ENCODE measurements around the gene DNMBP.
"Not testable (repeated sequence)": the region's sequence is repeated elsewhere in the genome, so short reads cannot be mapped to it uniquely, and the experiment has no call there.

DNMBP gene

GRCh38 chr10:99984211-99985034 lies 25.3 kb downstream of the DNMBP start:
- DNase-seq (ENCODE audit: low read depth) = peak; percentile 55

- peak; percentile 96 for DNase-seq (ENCODE audit: low read depth)
Measured at GRCh38 chr10:99983280-99983988, 26.3 kb downstream of the DNMBP start.

GRCh38 chr10:99982728-99983127 lies 27.0 kb downstream of the DNMBP start:
- no peak for DNase-seq (ENCODE audit: low read depth)

- DNase-seq (ENCODE audit: low read depth) = no peak
Measured at GRCh38 chr10:99981581-99982199, 28.1 kb downstream of the DNMBP start.

- DNase-seq (ENCODE audit: low read depth) = no peak
Measured at GRCh38 chr10:99979066-99979685, 30.6 kb downstream of the DNMBP start.

GRCh38 chr10:99977916-99978315 lies 31.8 kb downstream of the DNMBP start:
- no peak for DNase-seq (ENCODE audit: low read depth)

GRCh38 chr10:99976886-99977665 lies 32.7 kb downstream of the DNMBP start:
- DNase-seq (ENCODE audit: low read depth) = peak; percentile 92

- peak; percentile 86 for DNase-seq (ENCODE audit: low read depth)
Measured at GRCh38 chr10:99975942-99976809, 33.6 kb downstream of the DNMBP start.

- DNase-seq (ENCODE audit: low read depth) = no peak
Measured at GRCh38 chr10:99975106-99975829, 34.5 kb downstream of the DNMBP start.

GRCh38 chr10:99973190-99973589 lies 36.6 kb downstream of the DNMBP start:
- DNase-seq (ENCODE audit: low read depth) = no peak

GRCh38 chr10:99967961-99968360 lies 41.8 kb downstream of the DNMBP start:
- peak; percentile 70 for DNase-seq (ENCODE audit: low read depth)

- peak; percentile 99 for DNase-seq (ENCODE audit: low read depth)
Measured at GRCh38 chr10:99966306-99966705, 43.4 kb downstream of the DNMBP start.

GRCh38 chr10:99965700-99966099 lies 44.0 kb downstream of the DNMBP start:
- DNase-seq (ENCODE audit: low read depth) = peak; percentile 51

GRCh38 chr10:99964791-99965190 lies 45.0 kb downstream of the DNMBP start:
- DNase-seq (ENCODE audit: low read depth) = peak; percentile 58

GRCh38 chr10:99963467-99964165 lies 46.1 kb downstream of the DNMBP start:
- DNase-seq (ENCODE audit: low read depth) = not testable (repeated sequence)

- no peak for DNase-seq (ENCODE audit: low read depth)
Measured at GRCh38 chr10:99958806-99959205, 50.9 kb downstream of the DNMBP start.

- peak; percentile 50 for DNase-seq (ENCODE audit: low read depth)
Measured at GRCh38 chr10:99958302-99958701, 51.4 kb downstream of the DNMBP start.

- DNase-seq (ENCODE audit: low read depth) = not testable (repeated sequence)
Measured at GRCh38 chr10:99953510-99953909, 56.2 kb downstream of the DNMBP start.

GRCh38 chr10:99952799-99953198 lies 56.9 kb downstream of the DNMBP start:
- DNase-seq (ENCODE audit: low read depth) = no peak

Measured in amniotic epithelial cell (primary cell).